Activated CD8-positive, alpha-beta T cell treated with anti-CD3 and anti-CD28 coated beads, Interleukin-2, amount 10 ng/mL, durations not matched to agents 7 days and 5 days (primary cell): ENCODE data around the gene CES5A. TPM values are rescaled to one million over a fixed set of nuclear protein-coding genes. Genes with fewer than 3 reads are reported as not detected.
"Not testable (repeated sequence)": the region's sequence is repeated elsewhere in the genome, so short reads cannot be mapped to it uniquely, and the experiment has no call there.

ENCODE experiments used
- ATAC-seq: fragments of 150-1000 bp; cut with Tn5 transposase; one replicate; pipeline ENCODE4 v1.10.0; 2021; ENCODE audit warnings: moderate library complexity
- CTCF ChIA-PET: fragments of 350-600 bp; sonication (Branson Sonifier 250); formaldehyde crosslinking; loops from one replicate; lab custom pipeline; 2021; ENCODE audit warnings: antibody characterized with exemption; lab: Charles Lee
- POLR2A ChIA-PET: fragments of 350-600 bp; sonication (Branson Sonifier 250); formaldehyde crosslinking; loops from one replicate; lab custom pipeline; 2021; ENCODE audit warnings: antibody characterized with exemption; lab: Charles Lee
- DNase-seq: peaks from one replicate; pipeline ENCODE4 v3.0.0-alpha.2; 2020
- H3K27ac Mint-ChIP-seq: one replicate; pipeline ENCODE4 v1.8.0; 2021; ENCODE audit warnings: mild to moderate bottlenecking, mixed read lengths
- H3K27me3 Mint-ChIP-seq: one replicate; pipeline ENCODE4 v1.8.0; 2021; ENCODE audit warnings: low read depth, mixed read lengths
- H3K36me3 Mint-ChIP-seq: one replicate; pipeline ENCODE4 v1.8.0; 2021; ENCODE audit warnings: low read depth, mixed read lengths
- H3K4me1 Mint-ChIP-seq: one replicate; pipeline ENCODE4 v1.8.0; 2021; ENCODE audit warnings: low read depth, mixed read lengths
- H3K4me3 Mint-ChIP-seq: one replicate; pipeline ENCODE4 v1.8.0; 2021; ENCODE audit warnings: mild to moderate bottlenecking, mixed read lengths
- H3K9me3 Mint-ChIP-seq: one replicate; pipeline ENCODE4 v1.8.0; 2022; ENCODE audit warnings: mixed read lengths; ENCODE audit not compliant: insufficient read depth
- total RNA-seq, 2 experiments: library from RNA; stranded (reverse); gene quantifications; one replicate each; pipeline ENCODE4 v1.2.3, GENCODE V29; 2021

CES5A gene
- total RNA-seq, 2 experiments from 2014 or later, result not detected

DNA sequence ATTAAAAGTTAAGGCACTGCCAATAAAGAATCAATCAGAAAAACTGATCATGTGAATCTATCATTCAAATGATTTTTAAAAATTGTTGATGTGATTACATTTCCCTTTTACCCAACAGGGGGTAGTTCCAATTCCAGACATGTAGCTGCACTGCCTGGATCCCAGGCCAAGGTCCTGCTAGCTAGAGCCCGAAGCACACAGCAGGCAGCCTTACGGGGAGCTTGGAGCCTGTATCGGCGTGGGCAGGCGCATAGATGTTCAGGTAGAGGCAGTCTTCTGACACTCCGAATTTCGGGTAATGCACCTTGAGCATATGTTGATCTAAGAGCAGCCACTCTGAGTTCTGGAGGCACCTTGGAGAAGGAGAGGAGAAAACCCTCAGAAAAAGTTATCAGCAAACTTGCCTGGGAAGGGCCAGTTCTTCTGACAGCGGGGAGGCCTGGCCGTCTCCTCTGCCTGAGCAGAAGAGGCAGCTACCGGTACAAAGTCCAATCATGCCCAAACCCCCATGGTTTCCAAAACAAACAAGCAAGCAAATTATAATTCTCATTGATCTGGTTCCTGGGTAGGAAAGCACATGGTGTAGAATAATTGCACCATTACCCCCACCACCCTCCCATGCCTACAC lies 3.6 kb downstream of the CES5A start:
- Mint-ChIP-seq H3K36me3 (no peaks in the 10 kb centered on the region), H3K27me3 (no peaks in the 10 kb centered on the region), H3K4me1 (no peaks in the 10 kb centered on the region), H3K4me3 (no peak overlapping the region), H3K27ac (no peak overlapping the region), H3K9me3 (no peaks in the 10 kb centered on the region)
- ATAC-seq (no peak), DNase-seq (no peak)
- ChIA-PET CTCF (no interaction called here), POLR2A (no interaction called here)

DNA sequence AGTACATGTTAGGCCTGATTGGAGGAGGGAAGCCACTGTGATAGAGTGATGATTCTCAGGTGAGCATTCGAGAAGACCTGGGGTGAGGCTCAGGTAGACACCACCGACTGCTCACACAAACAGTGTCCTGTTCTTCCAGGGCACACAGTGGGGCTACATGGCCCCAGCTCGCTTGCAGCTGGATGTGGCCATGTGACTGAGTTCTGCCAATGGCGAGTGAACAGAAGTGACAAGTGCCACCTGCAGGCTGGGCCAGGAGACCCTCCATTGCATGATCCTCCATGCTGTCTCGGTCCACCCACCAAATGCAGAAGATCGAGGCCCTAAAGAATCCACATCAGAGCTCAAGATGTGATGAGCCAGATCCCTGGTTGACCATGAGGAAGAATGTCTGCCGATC lies 6.2 kb downstream of the CES5A start:
- H3K9me3 Mint-ChIP-seq, result no peaks in the 10 kb centered on the region
- no peak overlapping the region for H3K4me3 Mint-ChIP-seq
- ChIA-PET CTCF (no interaction called here), POLR2A (no interaction called here)
- no peak for DNase-seq
- ATAC-seq, result no peak
- H3K27ac Mint-ChIP-seq, result no peak overlapping the region
- H3K27me3 Mint-ChIP-seq, result no peaks in the 10 kb centered on the region
- H3K36me3 Mint-ChIP-seq, result no peaks in the 10 kb centered on the region
- no peaks in the 10 kb centered on the region for H3K4me1 Mint-ChIP-seq

- Mint-ChIP-seq H3K36me3 (no peaks in the 10 kb centered on the region), H3K27me3 (no peaks in the 10 kb centered on the region), H3K27ac (no peak overlapping the region), H3K4me3 (no peak overlapping the region), H3K9me3 (no peaks in the 10 kb centered on the region), H3K4me1 (no peaks in the 10 kb centered on the region)
- POLR2A ChIA-PET, result no interaction called here
- CTCF ChIA-PET, result no interaction called here
- DNase-seq (no peak), ATAC-seq (no peak)
These were observed 7.0 kb downstream of the CES5A start for GRCh38 chr16:55868137-55868536.

DNA sequence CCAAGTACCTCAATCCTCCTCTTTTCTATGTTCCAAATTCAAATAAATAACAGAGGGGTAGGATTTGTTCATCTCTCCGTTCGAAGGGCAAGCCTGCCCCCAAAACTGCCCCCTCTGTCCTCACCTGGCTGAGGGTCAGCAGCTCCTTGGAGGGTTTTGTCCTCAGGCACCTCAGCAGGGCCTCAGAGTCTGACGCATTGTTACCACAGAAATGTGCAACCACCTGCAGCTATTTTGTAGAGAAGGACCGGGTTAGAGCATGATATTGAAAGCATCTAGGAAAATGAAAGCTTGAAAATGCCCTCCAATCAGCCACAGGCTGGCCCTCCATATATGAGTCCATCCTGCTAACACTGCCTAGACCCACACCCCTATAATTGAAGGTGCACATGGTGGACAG lies 13.9 kb downstream of the CES5A start:
- Mint-ChIP-seq H3K4me3 (no peak overlapping the region), H3K27me3 (peaks cover 3% of the 10 kb centered on the region), H3K9me3 (no peaks in the 10 kb centered on the region), H3K27ac (no peak overlapping the region), H3K4me1 (no peaks in the 10 kb centered on the region), H3K36me3 (no peaks in the 10 kb centered on the region)
- ATAC-seq, result no peak
- ChIA-PET POLR2A (no interaction called here), CTCF (interaction anchor here (1.3 kb wide), 1 partner anchor 396 kb away, joined by 4 read pairs; no protein-coding TSS in a partner anchor)
- no peak for DNase-seq

GRCh38 chr16:55857650-55858049 lies 17.5 kb downstream of the CES5A start:
- H3K4me3 Mint-ChIP-seq, POLR2A ChIA-PET, CTCF ChIA-PET, DNase-seq, ATAC-seq, H3K4me1 Mint-ChIP-seq, H3K9me3 Mint-ChIP-seq, H3K27ac Mint-ChIP-seq, H3K27me3 Mint-ChIP-seq, H3K36me3 Mint-ChIP-seq: not testable (repeated sequence)

DNA sequence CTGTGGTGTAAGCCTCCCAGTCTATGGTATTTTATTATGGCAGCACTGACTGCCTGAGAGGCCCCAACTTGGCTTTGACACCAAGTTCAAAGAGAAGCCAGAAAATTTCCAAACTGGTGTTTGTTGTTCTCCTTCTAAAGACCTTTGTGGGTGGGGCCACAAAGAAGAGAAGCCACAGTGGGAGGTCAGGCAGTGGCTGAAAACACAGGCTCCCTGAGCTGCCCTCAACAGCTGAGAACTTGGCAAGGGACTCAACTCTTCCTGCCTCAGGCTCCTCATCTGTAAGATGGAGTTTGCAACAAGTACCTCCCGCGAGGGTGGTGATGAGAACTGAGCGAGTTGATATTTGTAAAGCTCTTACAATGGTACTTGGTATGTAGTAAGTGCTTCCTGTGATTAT lies 18.2 kb downstream of the CES5A start:
- DNase-seq, result no peak
- Mint-ChIP-seq H3K4me3 (no peak overlapping the region), H3K27ac (no peak overlapping the region), H3K4me1 (no peaks in the 10 kb centered on the region), H3K9me3 (no peaks in the 10 kb centered on the region), H3K36me3 (no peaks in the 10 kb centered on the region), H3K27me3 (peaks cover 9% of the 10 kb centered on the region)
- ChIA-PET POLR2A (no interaction called here), CTCF (no interaction called here)
- no peak for ATAC-seq

GRCh38 chr16:55853114-55853513 lies 22.1 kb downstream of the CES5A start:
- Mint-ChIP-seq H3K9me3 (no peaks in the 10 kb centered on the region), H3K36me3 (no peaks in the 10 kb centered on the region), H3K4me3 (no peak overlapping the region), H3K27me3 (peaks cover 5% of the 10 kb centered on the region), H3K27ac (no peak overlapping the region), H3K4me1 (no peaks in the 10 kb centered on the region)
- ChIA-PET CTCF (no interaction called here), POLR2A (no interaction called here)
- no peak for ATAC-seq
- no peak for DNase-seq

DNA sequence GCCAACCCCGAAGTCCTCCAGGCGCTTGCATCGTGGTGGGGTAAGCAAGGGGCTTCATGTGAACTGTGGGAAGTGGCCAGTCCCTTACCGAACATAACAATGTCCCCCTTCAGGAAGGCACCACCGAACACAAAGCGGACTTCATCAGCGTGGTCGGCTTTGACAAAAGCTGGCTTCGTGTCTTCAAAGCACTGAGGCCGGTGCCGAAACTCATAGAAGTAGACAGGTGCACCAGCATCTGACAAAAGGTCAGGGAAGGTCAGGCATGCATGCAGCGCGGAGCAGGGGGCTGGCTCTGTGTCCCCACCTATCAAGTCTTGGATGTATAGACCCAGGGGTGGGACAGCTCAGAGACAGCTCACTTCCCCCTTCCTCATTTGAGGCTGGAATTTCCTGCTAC lies 25.6 kb downstream of the CES5A start:
- ChIA-PET CTCF (no interaction called here), POLR2A (no interaction called here)
- H3K27me3 Mint-ChIP-seq, result peaks cover 5% of the 10 kb centered on the region
- H3K27ac Mint-ChIP-seq, result no peak overlapping the region
- H3K4me3 Mint-ChIP-seq, result no peak overlapping the region
- no peak for ATAC-seq
- no peaks in the 10 kb centered on the region for H3K4me1 Mint-ChIP-seq
- no peaks in the 10 kb centered on the region for H3K36me3 Mint-ChIP-seq
- H3K9me3 Mint-ChIP-seq, result no peaks in the 10 kb centered on the region
- DNase-seq, result no peak

DNA sequence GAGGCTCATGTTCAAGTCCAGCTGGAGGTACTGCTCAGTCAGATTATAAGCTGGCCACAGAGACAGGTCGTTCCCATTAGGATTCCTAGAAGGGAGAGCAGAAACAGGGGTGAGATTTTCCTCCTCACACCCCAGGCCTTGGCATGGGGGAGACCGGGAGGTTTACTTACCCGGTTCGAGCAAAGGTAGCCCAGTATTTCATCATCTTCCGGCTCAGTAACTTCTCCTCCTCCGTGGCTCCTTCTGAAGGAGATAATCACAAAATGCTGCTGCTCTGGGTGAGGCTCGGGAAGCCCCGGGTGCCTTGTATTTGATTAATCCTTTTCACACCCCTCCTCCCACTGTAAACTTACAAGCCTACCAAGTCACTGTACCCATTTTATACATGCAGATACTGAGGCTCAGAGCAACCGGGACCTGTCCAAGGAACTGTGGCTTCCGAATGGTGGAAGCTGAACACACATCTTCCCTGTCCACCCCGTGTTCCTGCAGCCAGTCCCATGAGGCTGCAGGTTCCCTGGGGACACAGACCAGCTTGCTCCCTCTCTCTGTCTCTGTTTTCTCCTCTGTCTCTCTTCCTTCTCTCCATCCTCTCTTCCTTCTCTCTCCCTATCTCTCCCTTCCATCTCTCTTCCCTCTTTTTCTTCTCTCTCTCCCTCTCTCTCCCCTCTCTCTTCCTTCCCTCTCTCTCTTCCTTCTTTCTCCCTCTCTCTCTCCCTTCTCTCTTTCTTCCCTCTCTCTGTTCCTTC lies 28.4 kb downstream of the CES5A start:
- no peak overlapping the region for H3K4me3 Mint-ChIP-seq
- no peaks in the 10 kb centered on the region for H3K36me3 Mint-ChIP-seq
- no peak overlapping the region for H3K27ac Mint-ChIP-seq
- DNase-seq, result no peak
- CTCF ChIA-PET, result interaction anchor here (1.2 kb wide), 1 partner anchor 382 kb away, joined by 4 read pairs; no protein-coding TSS in a partner anchor
- H3K4me1 Mint-ChIP-seq, result no peaks in the 10 kb centered on the region
- no peaks in the 10 kb centered on the region for H3K9me3 Mint-ChIP-seq
- H3K27me3 Mint-ChIP-seq, result no peaks in the 10 kb centered on the region
- POLR2A ChIA-PET, result no interaction called here
- no peak for ATAC-seq

- Mint-ChIP-seq H3K9me3 (no peaks in the 10 kb centered on the region), H3K27me3 (peaks cover 7% of the 10 kb centered on the region), H3K4me3 (no peak overlapping the region), H3K4me1 (peaks cover 5% of the 10 kb centered on the region), H3K27ac (no peak overlapping the region), H3K36me3 (no peaks in the 10 kb centered on the region)
- ATAC-seq (no peak), DNase-seq (no peak)
- ChIA-PET CTCF (no interaction called here), POLR2A (no interaction called here)
These were observed 32.1 kb downstream of the CES5A start for GRCh38 chr16:55843105-55843395.

DNA sequence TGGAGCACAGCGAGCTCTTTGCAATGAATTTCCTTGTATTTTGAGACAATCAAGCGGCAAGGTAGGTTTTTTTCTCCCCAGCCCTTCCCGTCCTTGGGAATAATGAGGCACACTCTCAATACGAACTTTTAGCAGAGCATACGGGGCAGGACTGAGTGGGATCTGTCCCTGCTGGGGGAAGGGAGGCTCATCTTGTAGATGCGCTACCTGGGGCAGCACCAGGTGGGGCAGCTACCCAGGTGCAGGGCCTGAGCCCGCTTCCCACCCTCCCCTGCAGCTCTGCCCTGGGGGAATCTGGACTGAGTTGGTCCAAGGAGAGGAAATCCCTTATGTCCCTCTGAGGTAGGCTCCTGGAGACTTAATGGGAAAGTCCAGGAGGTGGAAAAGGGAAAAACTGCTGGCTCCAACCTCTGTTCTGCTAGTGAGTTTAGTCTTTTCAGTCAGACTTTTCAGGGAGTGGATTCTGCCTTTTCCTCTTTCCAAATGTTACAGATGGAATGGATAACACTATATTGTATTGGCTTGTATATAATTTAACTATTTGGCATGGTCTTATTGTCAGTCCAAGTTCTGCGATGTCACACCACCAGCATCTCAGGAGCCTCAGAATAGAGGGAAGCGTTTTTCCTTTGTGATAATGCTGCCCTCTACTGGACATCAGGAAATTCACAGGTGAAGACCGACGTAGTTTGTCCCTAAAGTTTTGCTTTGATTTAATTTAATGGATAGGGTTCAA lies 32.6 kb downstream of the CES5A start:
- CTCF ChIA-PET, result interaction anchor here (0.7 to 2.1 kb wide), 8 partner anchors 16 to 390 kb away, joined by 3 to 11 read pairs (median 3); partner anchors contain the start of gene CES5A
- H3K4me1 Mint-ChIP-seq, result peaks cover 5% of the 10 kb centered on the region

DNA sequence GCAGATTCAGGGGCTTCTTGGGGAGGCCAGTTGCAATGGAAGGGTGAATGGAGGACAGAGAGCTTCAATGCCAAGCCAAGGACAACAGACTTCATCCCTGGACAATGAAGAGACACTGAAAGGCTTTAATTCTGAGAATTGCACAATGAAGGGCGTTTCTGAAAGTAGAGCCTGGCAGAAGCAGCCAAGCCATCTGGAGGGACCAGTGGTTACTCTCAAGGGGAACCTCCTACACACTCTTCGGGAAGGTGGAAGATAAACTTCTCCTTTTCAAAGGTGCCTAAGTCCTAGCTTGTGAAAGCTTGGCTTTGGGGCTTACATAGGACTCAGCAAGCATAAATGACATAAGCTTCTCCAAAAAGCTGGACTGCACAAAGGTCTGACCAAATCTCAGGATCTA lies 36.1 kb downstream of the CES5A start:
- Mint-ChIP-seq H3K4me1 (peaks cover 5% of the 10 kb centered on the region), H3K9me3 (no peaks in the 10 kb centered on the region), H3K4me3 (no peak overlapping the region), H3K36me3 (no peaks in the 10 kb centered on the region), H3K27me3 (peaks cover 7% of the 10 kb centered on the region), H3K27ac (no peak overlapping the region)
- DNase-seq (no peak), ATAC-seq (no peak)
- POLR2A ChIA-PET, result no interaction called here
- CTCF ChIA-PET, result interaction anchor here (1.7 kb wide), 1 partner anchor 374 kb away, joined by 5 read pairs; no protein-coding TSS in a partner anchor

More for the DNA sequence above, 32.6 kb downstream of the CES5A start:
- peaks cover 7% of the 10 kb centered on the region for H3K27me3 Mint-ChIP-seq
- ATAC-seq (peak; percentile 36), DNase-seq (peak; percentile 38)
- H3K27ac Mint-ChIP-seq, result no peak overlapping the region
- no peak overlapping the region for H3K4me3 Mint-ChIP-seq
- no peaks in the 10 kb centered on the region for H3K9me3 Mint-ChIP-seq
- H3K36me3 Mint-ChIP-seq, result no peaks in the 10 kb centered on the region
- POLR2A ChIA-PET, result no interaction called here
